ENCODE data around the gene GRAMD4. TPM values are rescaled to one million over a fixed set of nuclear protein-coding genes. Genes with fewer than 3 reads are reported as not detected.

The GRAMD4 gene
- total RNA-seq, 1 experiment from 2014 or later = 19.8 TPM

- no peaks in the 10 kb centered on the region for H3K79me1 ChIP-seq (ENCODE audit: insufficient read depth, low read depth, low read length, poor library complexity, severe bottlenecking)
- H3K9ac ChIP-seq (ENCODE audit: extremely low read depth, insufficient read length, low read length) = no peak overlapping the region
- no peak overlapping the region for H4K91ac ChIP-seq (ENCODE audit: insufficient read length, low read depth, low read length)
- H3K14ac ChIP-seq (ENCODE audit: insufficient read depth, low read length) = no peak overlapping the region
- Mint-ChIP-seq H3K4me3 (no peak overlapping the region; a peak in 1 of 5 replicates), H3K9me3 (no peaks in the 10 kb centered on the region; a peak in 1 of 5 replicates), H3K4me1 (peaks cover 8% of the 10 kb centered on the region in 2 experiments), H3K27me3 (ENCODE audit: low read depth) (no peaks in the 10 kb centered on the region), H3K36me3 (ENCODE audit: insufficient read depth in 1 of 3, low read depth in 3 of 3) (no peaks in the 10 kb centered on the region), H3K27ac (peak overlapping the region in 1 of 3 experiments; percentile 75; a peak in 4 of 7 replicates)
- H3K4me2 ChIP-seq (ENCODE audit: insufficient read depth, insufficient read length, low read length) = no peak overlapping the region
- H4K20me1 ChIP-seq (ENCODE audit: control insufficient read depth, insufficient read depth, insufficient read length) = no peaks in the 10 kb centered on the region
- no peak overlapping the region for H3K4ac ChIP-seq (ENCODE audit: low read depth, low read length)
- no peak overlapping the region for H2BK15ac ChIP-seq (ENCODE audit: low read depth, low read length)
- H3K23ac ChIP-seq (ENCODE audit: insufficient read length, low read depth, low read length) = no peak overlapping the region
- H3K56ac ChIP-seq (ENCODE audit: insufficient read length, low read depth, low read length) = no peak overlapping the region
- WGBS (ENCODE audit: extremely low coverage, insufficient read length, low lambda C conversion rate) = no CpG with 5 or more reads among the region's 14 CpGs
- H3K27ac ChIP-seq (ENCODE audit: insufficient read length, low read depth, low read length) = no peak overlapping the region
- H2BK120ac ChIP-seq (ENCODE audit: low read depth, low read length, poor library complexity, severe bottlenecking) = no peak overlapping the region
- no peaks in the 10 kb centered on the region for H3K9me3 ChIP-seq (ENCODE audit: control insufficient read depth, low read depth, low read length)
- no peak overlapping the region for H4K8ac ChIP-seq (replicated peaks; ENCODE audit: insufficient read length, low read depth, low read length)
- H2AK5ac ChIP-seq (ENCODE audit: insufficient read length, low read length) = no peak overlapping the region
- no peaks in the 10 kb centered on the region for H3K27me3 ChIP-seq (ENCODE audit: insufficient read depth, low read length)
- H3K23me2 ChIP-seq (ENCODE audit: insufficient read length, low read depth, low read length, poor library complexity, severe bottlenecking) = no peaks in the 10 kb centered on the region
- no peak overlapping the region for H2BK12ac ChIP-seq (ENCODE audit: insufficient read length, low read depth, low read length)
- H3K79me2 ChIP-seq (ENCODE audit: insufficient read depth, low read length) = no peaks in the 10 kb centered on the region
- no peak overlapping the region for H2BK5ac ChIP-seq (ENCODE audit: insufficient read length, low read length)
- no peak overlapping the region for H2AFZ ChIP-seq (ENCODE audit: low read length)
- H3T11ph ChIP-seq (ENCODE audit: low read length) = no peak overlapping the region
- H3K4me1 ChIP-seq (ENCODE audit: insufficient read depth, low read length) = no peaks in the 10 kb centered on the region
- no peak for DNase-seq
- no peak overlapping the region for H3K18ac ChIP-seq (ENCODE audit: insufficient read length, low read depth, low read length)
- no peak for TF ChIP-seq CTCF (conservative IDR thresholded peaks at IDR 0.05)
- H4K5ac ChIP-seq (ENCODE audit: insufficient read length, low read depth, low read length) = no peak overlapping the region
- H2BK20ac ChIP-seq (ENCODE audit: low read depth, low read length, poor library complexity, severe bottlenecking) = no peak overlapping the region
Observed at GRCh38 chr22:46654927-46655595, 34.9 kb downstream of the GRAMD4 start.

All from H9 (cell line).